ENCODE measurements around the gene TANC1.

DNA sequence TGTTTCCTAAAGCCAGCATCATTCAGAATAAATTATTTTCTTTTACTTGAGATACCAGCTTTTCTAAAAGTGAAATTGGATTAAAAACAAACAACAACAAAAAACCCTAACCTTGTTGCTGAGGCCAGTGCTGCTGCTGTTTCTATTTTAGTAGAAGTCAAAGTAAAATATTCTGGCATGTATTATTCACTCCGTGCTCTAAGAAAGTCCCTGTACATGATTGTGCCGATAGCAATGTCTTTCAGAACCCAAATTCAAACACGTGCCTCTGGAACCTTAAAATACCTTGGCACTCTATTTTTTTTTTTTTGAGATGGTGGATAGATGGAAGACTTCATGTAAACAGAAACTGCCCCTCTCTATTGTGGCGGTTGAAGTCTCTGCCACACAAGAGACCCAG lies 43.7 kb downstream of the TANC1 start:
- TF ChIP-seq, protein P1, sequence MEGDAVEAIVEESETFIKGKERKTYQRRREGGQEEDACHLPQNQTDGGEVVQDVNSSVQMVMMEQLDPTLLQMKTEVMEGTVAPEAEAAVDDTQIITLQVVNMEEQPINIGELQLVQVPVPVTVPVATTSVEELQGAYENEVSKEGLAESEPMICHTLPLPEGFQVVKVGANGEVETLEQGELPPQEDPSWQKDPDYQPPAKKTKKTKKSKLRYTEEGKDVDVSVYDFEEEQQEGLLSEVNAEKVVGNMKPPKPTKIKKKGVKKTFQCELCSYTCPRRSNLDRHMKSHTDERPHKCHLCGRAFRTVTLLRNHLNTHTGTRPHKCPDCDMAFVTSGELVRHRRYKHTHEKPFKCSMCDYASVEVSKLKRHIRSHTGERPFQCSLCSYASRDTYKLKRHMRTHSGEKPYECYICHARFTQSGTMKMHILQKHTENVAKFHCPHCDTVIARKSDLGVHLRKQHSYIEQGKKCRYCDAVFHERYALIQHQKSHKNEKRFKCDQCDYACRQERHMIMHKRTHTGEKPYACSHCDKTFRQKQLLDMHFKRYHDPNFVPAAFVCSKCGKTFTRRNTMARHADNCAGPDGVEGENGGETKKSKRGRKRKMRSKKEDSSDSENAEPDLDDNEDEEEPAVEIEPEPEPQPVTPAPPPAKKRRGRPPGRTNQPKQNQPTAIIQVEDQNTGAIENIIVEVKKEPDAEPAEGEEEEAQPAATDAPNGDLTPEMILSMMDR (IDR thresholded peaks at IDR 0.05; ENCODE audit: borderline replicate concordance, extremely low read depth, low read length, poor library complexity, severe bottlenecking), result no peak
- TF ChIP-seq EZH2 (IDR thresholded peaks at IDR 0.05; ENCODE audit: borderline replicate concordance, low read depth, low read length, severe bottlenecking), result no peak

All from DND-41 (cell line).